GM20000 (cell line): ENCODE results near the gene KIRREL3.

Experiments
- DNase-seq: peaks from one replicate; pipeline ENCODE4 v3.0.0; 2012; ENCODE audit warnings: low spot score
- TF ChIP-seq, protein P1 (sequence below): IDR thresholded peaks from 2 replicates; pipeline ENCODE4 v1.5.1; 2012; ENCODE audit warnings: mild to moderate bottlenecking, control low read depth; ENCODE audit errors: extremely low read depth, missing control alignments

The KIRREL3 gene

DNA sequence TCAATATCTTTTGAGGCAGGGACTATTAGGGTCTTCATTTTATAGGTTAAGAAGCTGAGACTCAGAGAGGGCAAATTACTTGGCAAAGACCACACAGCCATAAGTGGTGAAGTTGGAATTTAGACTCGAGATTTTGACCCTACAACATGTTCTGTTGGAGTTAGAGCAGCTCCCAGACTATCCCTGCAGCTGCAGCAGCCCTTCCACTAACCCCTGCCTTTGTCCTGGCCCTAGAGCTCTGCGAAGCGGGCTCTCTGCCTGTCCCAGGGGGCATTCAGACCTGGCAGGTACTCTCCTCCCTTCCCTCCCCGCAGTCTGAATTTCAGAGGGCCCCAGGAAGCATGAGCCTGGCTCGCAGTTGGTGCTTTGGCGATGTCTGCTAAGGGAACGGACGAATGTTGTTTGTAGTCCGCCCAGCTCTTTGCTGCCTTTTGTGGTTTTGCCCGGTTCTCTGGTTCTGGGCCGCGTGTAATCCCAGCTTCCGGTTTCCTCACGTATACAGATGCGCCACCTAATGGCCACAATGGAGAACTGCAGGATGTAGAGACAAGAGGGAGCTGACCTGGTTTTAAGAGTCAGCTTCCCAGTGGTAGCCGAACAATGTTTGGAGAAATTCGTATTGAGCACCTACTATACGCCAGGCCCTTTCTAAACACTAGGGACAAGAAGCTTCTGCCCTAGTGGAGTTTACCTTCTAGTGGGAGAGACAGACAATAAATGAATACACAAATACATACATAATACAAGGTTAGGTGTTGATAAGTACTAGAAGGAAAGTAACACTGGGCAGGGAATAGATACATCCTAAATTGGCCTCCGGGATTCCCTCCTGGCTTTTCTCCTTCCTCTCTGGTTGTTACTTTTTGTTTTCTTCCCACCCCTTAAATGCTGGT is 519.9 kb downstream of the KIRREL3 start:
- DNase-seq: peak; percentile 86
- TF ChIP-seq, protein P1, sequence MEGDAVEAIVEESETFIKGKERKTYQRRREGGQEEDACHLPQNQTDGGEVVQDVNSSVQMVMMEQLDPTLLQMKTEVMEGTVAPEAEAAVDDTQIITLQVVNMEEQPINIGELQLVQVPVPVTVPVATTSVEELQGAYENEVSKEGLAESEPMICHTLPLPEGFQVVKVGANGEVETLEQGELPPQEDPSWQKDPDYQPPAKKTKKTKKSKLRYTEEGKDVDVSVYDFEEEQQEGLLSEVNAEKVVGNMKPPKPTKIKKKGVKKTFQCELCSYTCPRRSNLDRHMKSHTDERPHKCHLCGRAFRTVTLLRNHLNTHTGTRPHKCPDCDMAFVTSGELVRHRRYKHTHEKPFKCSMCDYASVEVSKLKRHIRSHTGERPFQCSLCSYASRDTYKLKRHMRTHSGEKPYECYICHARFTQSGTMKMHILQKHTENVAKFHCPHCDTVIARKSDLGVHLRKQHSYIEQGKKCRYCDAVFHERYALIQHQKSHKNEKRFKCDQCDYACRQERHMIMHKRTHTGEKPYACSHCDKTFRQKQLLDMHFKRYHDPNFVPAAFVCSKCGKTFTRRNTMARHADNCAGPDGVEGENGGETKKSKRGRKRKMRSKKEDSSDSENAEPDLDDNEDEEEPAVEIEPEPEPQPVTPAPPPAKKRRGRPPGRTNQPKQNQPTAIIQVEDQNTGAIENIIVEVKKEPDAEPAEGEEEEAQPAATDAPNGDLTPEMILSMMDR: peak; percentile 83

DNA sequence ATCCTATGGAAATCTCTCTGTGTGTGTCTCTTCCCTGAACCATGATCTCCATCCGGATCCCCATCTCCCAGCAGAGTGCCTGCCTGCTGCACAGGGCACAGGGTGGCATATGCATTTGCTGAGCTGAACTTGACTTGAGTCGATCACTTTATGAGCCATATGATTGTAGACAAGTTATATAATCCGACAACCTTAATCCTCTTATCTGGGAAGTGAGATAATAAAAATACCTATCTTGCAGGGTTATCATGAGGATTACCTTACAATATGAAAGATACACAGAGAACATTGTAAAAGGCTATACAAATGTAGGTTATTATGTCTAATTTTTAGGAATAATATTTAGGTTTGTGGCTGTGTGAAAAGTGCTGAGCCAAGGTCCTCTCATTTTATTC is 520.6 kb downstream of the KIRREL3 start:
- DNase-seq: no peak
- TF ChIP-seq, protein P1: no peak

DNA sequence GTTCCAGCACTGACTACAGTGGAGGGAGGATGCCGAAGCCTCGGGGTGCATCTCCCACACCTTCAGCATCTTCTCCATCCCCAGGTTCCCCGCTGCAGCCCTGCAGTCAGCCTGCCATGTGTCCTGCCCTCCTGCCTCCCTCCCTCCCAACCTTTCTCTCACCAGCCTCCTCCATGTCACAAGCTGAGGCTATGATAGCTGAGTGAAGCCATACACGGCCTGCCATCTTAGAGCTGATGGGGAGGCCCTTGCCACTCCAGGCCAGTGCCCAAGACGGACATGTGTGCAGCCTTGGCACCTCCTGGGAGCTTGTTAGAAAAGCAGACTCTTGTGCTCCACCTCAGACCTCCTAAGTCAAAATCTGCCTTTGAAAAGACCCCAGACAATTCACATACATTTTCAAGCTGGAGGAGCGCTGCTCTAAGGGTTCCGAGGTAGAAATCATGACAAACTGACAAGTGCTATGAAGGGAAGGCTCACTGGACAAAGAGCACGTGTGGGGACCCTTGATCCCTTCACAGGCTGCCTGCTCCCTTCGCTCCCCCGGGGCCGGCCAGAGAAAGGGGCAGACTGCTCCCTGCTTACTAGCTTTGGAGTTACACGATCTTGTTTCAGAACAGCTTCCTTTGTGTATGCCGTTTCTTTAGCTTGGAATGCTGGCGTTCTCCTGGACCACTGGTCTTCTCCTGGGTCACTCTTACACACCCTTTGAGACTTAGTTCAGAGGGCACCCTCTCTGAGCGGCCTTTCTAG is 521.2 kb downstream of the KIRREL3 start:
- DNase-seq: no peak
- TF ChIP-seq, protein P1: no peak

DNA sequence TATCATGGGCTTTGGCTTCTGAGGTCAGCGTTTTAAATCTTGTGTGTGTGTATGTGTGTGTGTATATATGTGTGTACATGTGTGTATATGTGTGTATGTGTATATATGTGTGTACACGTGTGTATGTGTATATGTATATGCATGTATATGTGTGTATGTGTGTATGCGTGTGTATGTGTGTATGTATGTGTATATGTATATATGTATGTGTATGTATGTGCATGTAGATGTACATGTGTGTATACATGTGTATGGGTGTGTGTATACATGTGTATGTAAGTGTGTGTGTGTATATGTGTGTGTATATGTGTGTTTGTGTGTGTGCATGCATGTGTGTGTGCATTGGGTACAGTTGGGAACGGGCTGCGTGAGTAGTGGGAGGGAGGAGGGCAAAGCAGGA is 522.1 kb downstream of the KIRREL3 start:
- TF ChIP-seq, protein P1: no peak
- no peak for DNase-seq

DNA sequence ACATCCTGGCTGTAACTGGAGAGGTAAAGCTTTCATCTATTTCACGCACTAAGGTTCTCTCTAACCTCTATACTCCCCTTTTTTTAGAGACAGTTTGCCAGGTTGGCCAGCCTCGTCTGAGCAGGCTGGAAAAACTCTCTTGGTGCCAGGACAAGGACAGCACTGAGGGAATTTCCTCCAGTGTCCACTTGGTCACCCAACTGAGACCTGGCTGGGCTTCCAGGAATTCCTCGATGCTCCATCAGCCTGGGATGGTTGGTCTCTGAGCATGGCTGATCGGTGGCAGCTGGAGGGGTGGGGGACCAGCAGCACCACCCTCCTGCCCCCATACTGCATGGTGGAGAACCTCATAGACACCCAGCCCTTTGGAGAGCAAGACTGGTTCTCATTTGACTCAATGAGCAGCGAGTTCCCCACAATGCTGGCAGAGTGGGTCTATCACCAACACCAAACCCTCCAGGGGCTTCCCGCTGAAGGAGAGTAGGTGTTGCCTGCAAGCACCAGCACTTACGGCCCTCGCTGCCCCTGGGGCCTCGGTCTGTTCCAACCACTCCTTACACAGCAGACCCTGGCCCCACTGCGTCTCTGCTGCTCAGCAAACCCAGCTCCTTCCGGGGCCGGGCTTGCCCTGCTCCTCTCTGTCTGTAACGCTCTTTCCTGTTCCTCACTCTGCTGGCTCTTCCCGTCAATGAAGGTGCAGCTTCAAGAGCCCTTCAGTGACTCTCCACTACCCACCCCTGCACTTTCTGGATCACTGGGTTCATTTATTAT is 522.9 kb downstream of the KIRREL3 start:
- TF ChIP-seq, protein P1: no peak
- DNase-seq: no peak

DNA sequence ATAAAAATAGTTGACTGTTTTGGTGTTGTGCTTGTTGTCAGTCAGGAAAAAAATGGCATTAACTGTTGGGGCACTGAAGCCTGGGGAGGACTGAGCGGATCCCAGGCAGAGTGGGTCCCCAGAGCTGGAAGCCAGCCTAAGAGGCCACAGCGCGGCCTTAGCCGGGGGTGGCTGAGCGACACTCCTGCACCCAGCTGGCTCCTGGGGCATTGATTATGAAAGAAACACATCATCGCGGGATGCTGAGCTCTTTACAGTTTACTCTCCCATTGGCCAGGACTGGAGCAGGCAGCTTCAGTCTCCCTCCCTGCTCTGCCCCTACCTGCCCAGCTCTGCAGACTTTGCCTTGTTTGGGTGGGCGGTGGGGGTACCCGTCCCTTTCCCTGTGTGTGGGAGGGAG is 523.6 kb downstream of the KIRREL3 start:
- TF ChIP-seq, protein P1: no peak

More for the DNA sequence above, 523.6 kb downstream of the KIRREL3 start:
- no peak for DNase-seq
